HG03045 (cell line): ENCODE results near the gene DHX38.

ENCODE experiments used
- ATAC-seq: cut with Tn5 transposase; IDR thresholded peaks from one replicate; pipeline ENCODE4 v1.9.1; 2021; ENCODE audit warnings: mild to moderate bottlenecking, moderate library complexity; ENCODE audit not compliant: unreplicated experiment

DHX38 gene

DNA sequence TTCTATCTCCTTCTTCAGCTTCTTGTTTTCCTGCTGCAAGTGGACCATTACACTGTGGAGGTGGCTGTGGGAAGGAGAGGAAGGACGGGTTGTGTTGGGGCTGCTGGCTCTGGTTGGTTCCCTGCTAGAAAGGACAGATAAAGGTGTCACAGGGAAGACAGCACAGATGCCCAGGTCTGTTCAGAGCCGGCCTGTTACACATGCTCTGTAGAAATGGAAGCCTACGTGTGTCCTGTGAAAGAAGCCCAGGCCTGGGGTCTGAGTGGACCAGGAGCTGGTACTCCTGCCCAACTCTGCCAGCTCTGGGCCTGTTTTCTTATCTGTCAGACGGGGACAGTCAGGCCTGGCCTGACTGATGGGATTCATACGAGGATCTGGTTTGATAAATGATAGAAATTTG, 26.4 kb downstream of the DHX38 start:
- no peak for ATAC-seq

GRCh38 chr16:72122308-72122707, 28.7 kb downstream of the DHX38 start:
- no peak for ATAC-seq

DNA sequence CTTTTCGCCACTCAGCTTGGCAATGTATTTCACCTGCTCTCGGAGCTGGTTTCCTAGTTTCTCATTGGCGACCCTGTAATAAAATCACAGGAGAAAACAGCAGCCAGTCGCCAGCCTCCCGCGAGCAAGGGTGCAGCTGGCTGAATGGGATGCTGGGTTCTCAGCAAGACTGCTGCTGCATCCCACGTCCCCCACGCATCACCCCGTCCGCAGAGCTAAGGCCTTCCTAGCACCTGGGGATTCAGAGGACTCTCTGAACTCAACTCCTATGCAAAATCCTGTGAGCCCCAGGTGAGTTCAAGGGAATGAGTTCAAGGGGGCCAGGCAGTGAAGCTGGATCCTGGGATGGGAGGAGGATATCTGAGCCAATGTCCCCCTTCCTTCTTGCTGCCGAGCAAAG, 29.3 kb downstream of the DHX38 start:
- ATAC-seq = no peak

GRCh38 chr16:72123426-72123825, 29.8 kb downstream of the DHX38 start:
- no peak for ATAC-seq

DNA sequence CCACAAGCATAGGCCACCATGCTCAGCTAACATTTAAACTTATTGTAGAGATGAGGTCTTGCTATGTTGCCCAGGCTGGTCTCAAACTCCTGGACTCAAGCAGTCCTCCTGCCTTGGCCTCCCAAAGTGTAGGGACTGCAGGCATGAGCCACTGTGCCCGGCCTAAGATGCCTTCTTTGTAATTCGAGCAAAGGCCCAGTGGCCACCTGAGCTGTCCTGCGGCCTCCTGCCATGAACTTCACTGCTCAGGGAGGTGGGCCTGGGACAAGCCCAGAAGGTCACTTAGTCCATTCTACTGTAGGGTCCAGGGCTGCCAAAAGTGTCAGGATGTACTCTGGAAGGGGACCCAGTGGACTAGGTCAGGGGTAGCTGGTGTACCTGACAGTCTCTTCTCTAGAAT, 30.5 kb downstream of the DHX38 start:
- no peak for ATAC-seq

DNA sequence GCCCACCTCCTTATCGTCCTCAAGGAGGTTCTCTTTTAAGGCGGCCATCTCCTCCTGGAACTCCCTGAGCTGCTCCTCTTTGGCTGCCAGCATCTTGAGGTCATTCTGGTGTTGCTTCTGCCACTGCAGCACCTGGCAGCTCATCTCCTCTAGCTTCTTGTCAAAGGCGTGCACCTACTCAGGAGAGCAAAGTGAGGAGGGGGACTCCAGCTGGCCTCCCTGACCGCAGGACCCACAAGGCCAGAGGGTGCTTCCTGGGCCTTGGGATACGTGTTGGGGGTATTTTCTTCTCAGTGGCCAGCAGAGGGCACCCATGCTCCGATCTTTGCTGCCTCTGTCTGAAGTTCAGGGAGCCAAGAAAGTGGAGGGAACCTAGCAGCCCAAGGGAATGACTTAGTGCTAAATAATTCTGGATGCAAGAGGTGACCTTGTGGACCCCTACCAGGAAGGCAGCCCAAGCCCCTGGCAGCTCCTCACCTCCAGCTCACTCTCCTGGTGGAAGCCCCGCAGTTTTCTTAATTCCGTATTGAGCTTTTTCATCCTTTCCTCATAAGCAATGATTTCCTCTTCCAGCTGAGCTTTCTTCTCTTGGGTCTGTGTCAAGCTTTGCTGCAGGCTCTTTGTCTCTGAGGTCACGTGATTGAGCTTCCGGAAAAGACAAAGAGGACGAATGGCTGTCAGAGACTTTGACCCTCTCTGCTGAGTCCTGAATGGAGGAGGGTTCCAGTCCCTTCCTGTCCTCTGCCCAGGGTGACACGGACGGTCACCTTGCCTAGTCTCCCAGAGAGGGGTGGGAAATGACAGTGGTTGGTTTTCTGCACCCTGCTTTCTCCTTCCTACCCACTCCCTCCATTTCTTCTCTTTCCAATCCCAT, 31.4 kb downstream of the DHX38 start:
- no peak for ATAC-seq

DNA sequence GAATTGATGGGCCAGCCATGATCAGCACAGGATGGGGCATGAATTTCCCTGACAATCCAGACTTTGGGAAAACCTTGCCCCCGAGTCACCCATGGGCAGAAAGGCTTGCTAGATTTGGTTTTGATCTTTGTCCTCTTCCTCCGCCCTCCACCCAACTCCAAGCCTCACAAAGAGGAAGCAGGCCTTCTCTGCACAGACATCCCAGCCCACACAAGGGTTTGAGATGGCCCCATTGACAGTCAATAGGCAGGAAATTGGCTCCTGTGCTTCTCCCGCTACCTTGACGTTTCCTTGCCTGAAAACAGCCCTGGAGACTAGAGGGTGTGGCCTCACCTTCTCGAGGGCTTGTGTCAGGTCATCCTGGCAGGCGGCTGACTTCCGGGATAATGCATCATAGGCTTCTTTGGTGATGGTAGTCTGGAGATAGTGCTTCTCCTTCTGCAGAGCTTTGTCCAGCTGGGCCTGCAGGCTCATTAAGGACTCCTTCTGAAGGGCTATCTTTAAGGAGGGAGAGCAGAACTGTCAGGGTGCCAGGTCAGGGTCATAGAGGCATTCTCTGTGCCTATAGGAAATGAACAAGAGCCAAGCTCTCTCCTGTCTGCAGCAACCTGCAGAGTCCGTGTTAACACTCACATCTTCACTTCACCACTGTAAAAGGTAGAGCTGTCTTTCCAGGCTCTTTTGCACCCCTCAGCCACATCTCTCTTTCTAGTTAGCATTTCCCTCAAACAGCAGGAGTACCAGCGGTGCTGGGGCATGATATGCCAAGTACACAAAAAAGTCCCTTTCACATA, 32.2 kb downstream of the DHX38 start:
- ATAC-seq = no peak

DNA sequence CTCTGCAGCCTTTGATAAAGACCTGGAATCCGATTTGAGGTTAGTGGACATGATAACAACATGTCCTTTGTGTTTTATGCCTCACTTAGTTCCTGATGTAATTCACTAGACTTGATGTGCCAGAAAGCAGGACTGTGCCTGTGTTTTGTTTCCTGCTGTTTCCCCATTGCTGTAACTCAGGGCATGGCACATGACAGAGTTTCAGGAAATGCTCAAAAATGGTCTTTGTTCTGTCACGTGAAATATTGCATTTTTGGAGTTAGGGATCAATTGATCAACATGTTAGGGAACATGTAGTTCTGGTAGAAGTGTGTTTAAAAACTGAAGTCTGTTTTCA, 32.8 kb downstream of the DHX38 start:
- ATAC-seq = no peak

DNA sequence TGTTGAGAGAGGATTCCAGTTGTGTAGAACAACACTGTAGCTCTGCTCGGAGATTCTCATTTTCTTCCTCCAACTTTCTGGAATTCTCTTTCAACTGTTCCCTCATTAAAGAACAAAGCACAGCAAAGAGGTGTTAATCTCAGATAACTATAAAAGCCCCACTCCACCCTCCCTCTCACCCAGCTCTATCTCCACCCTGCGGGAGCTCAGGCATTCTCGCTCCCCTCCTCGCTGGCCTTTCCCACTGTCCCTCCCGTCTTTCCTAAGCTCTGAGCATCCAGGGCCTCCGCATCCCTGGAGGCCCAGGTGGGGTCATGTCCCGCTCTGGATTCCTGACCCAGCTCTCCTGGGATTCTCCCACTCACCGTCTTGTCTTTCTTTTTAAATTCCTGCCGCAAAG, 35.1 kb downstream of the DHX38 start:
- no peak for ATAC-seq

- no peak for ATAC-seq
These were observed 36.5 kb downstream of the DHX38 start for GRCh38 chr16:72129976-72130656.

GRCh38 chr16:72131036-72131435, 37.4 kb downstream of the DHX38 start:
- ATAC-seq = no peak

- ATAC-seq = no peak
These were observed 39.1 kb downstream of the DHX38 start for GRCh38 chr16:72132726-72133125.

DNA sequence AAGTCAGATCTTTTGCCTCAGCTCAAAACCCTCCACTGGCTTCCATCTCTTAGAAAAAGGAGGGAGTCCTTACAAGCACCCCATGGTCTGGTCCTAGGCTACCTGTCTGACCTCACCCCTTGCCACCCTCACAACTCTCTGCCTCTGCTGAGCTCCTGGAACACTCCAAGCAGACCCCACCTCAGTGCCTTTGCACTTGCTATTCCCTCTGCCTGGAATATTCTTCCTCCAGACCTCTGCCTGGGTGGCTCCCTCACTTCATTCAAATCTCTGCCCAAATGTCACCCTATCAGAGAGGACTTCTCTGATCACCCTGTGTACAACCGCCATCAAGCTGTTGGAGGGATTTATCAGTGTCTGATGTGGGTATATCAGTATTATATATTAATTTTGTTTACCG, 40.9 kb downstream of the DHX38 start:
- ATAC-seq = no peak

DNA sequence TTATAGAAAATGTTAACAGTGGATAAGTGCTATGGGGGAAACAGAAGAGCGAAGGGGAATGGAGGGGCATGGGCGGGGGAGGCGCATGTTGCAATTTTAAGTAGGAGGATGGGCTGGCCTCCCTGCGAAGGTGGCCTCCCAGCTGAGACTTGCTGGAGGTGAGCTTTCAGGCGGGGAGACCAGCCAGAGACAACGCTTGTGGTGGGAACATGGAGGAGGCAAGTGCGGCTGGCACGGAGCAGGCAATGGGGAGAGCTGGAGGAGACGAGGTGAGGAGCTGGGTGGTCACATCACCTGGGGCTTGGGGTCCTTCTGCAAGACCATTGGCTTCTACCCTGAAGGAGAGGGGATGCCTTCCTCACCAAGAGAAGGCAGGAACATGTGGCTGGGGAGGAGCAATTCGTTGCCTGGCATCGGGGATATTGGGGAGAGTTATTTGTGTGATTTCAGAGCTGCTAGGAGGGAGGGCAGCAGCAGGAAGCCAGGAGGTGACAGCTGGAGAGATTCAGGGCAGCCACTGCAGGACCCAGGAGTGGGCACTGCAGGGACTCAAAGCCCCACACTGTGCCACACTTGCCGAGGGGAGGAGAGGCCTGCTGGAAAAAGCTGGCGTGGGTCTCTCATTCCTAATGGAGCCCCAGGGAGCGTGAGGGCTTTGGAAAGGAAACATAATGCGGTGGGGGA, 43.9 kb downstream of the DHX38 start:
- no peak for ATAC-seq

GRCh38 chr16:72138064-72138572, 44.5 kb downstream of the DHX38 start:
- ATAC-seq = no peak

DNA sequence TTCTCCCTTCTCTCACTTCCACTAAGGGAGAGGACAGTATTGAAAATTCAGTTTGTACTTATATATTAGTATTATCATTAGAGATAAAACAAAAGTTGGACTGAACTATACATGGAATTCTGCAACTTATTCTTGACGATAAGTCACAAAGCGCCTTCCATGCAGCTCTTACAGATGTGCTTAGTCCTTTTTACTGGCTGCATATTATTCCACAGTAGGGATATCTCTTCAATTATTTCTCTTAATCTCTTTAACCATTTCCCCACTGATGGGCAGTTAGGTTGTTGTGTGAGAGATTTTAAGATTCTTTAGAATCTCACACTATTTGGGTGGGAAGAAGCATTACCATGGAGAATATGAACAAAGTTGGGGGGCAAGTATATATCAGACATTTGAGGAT, 46.3 kb downstream of the DHX38 start:
- ATAC-seq = no peak

DNA sequence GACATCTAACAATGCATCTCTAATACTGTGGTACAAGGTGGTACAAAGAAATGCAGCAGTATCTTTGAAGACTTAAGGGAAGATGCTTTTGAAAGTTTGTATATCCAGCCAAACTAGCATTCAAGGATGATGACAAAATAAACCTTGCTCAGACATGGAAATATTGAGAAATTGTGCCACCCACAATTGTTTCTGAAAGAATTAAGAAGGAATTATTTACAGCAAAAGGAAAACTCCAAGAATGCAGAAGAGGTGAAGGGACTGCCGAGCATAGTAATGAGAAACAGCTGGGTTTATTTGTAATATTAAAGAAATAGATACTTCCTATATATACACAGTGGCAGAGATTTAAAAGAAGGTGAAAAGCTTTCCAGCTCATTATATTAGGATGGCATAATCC, 48.8 kb downstream of the DHX38 start:
- ATAC-seq = no peak

- ATAC-seq = no peak
These were observed 56.2 kb downstream of the DHX38 start for GRCh38 chr16:72149676-72150464.

DNA sequence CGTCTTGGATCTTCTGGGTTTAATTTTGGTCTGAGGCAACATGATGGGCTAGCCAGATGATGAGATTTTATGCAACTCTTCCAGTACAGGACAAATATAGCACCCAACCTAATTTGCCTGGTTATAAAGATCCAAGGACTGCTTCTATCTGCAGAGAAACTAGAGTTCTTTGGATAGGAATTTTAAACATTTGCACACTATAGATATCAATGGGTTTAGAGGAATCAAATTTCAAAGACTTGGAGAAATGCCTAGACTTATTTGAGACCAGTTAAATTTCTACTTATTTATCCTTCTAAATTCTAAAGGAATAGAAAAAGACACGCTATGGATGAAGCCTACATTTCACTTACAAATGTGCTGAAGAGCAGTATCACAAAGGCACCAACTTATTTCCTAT, 65.7 kb downstream of the DHX38 start:
- ATAC-seq = no peak

GRCh38 chr16:72159801-72160200, 66.2 kb downstream of the DHX38 start:
- no peak for ATAC-seq
